K562 (cell line): Measurements from ENCODE around the gene SLC6A16. TPM values are rescaled to one million over a fixed set of nuclear protein-coding genes. Genes with fewer than 3 reads are reported as not detected.

Source experiments
- CBX1 ChIP-seq: sonication (generic); IDR thresholded peaks from 2 replicates; pipeline ENCODE4 v1.6.1; 2016; ENCODE audit warnings: antibody characterized with exemption, low read depth, mild to moderate bottlenecking
- CBX3 ChIP-seq, 2 experiments: IDR thresholded peaks; 1 replicate in 1 of 2; 2 replicates in 1 of 2; pipeline ENCODE4 v1.6.1; 2012; ENCODE audit warnings: inconsistent platforms in 2 of 2, low read length in 2 of 2, borderline replicate concordance in 1 of 2, control low read depth in 1 of 2
- CHD1 ChIP-seq: fragments of 200-600 bp; sonication (generic); IDR thresholded peaks from one replicate; pipeline ENCODE4 v1.6.1; 2012; ENCODE audit warnings: mild to moderate bottlenecking, moderate library complexity, low read length, inconsistent platforms
- CHD7 ChIP-seq: fragments of 200-600 bp; sonication (generic); IDR thresholded peaks from one replicate; pipeline ENCODE4 v1.6.1; 2012; ENCODE audit warnings: mild to moderate bottlenecking, low read depth, low read length, inconsistent platforms
- CREBBP ChIP-seq: IDR thresholded peaks from one replicate; pipeline ENCODE4 v1.6.1; 2012; ENCODE audit warnings: low read depth, mild to moderate bottlenecking, control low read depth, inconsistent platforms, low read length
- FOXP1 ChIP-seq: sonication (generic); formaldehyde crosslinking; IDR thresholded peaks from 2 replicates; pipeline ENCODE4 v1.8.0; 2022; ENCODE audit warnings: mild to moderate bottlenecking, missing genetic modification reagents
- ILF3 ChIP-seq: fragments of 450-650 bp; IDR thresholded peaks from 2 replicates; pipeline ENCODE4 v1.6.1; 2018; ENCODE audit warnings: antibody characterized with exemption, mild to moderate bottlenecking, moderate library complexity, borderline replicate concordance
- MAFG ChIP-seq: fragments of 450-650 bp; conservative IDR thresholded peaks from 2 replicates; pipeline ENCODE4 v1.6.1; 2016; ENCODE audit warnings: missing genetic modification characterization, missing compliant biosample characterization
- POLR2B ChIP-seq: fragments of 450-650 bp; IDR thresholded peaks from 2 replicates; pipeline ENCODE4 v1.6.1; 2018; ENCODE audit warnings: low read depth; ENCODE audit not compliant: partially characterized antibody
- RBFOX2 ChIP-seq: fragments of 200-400 bp; formaldehyde crosslinking; IDR thresholded peaks from 2 replicates; pipeline ENCODE4 v1.6.1; 2017; ENCODE audit warnings: low read depth, mild to moderate bottlenecking, low read length, moderate library complexity
- SRSF3 ChIP-seq: fragments of 200-400 bp; formaldehyde crosslinking; IDR thresholded peaks from 2 replicates; pipeline ENCODE4 v1.6.1; 2016; ENCODE audit warnings: mild to moderate bottlenecking, low read length, moderate library complexity; ENCODE audit not compliant: insufficient read depth
- TGIF2 ChIP-seq: sonication (generic); formaldehyde crosslinking; IDR thresholded peaks from 2 replicates; pipeline ENCODE4 v1.8.1; 2022; ENCODE audit warnings: mild to moderate bottlenecking, missing genetic modification reagents, moderate library complexity
- ZNF561 ChIP-seq: fragments of 450-650 bp; formaldehyde crosslinking; conservative IDR thresholded peaks from 2 replicates; pipeline ENCODE4 v1.4.0; 2020; ENCODE audit warnings: mild to moderate bottlenecking, moderate library complexity
- polyA plus RNA-seq, 8 experiments: library from polyadenylated mRNA; depleted of rRNA in 4 of 8; stranded (reverse) in 5 of 8; unstranded in 3 of 8; fragments of >200 nt; fragmentation: Nextera tagmentation in 2 of 8; fragmentation: Illumina TruSeq in 1 of 8; extraction: Ambion mirVana in 2 of 8; extraction: Trizol in 1 of 8; gene quantifications; 2 replicates each; pipeline versions ENCODE4 v1.2.1 to v1.2.3, GENCODE V29; 2011 to 2014; ENCODE audit warnings: inconsistent platforms in 1 of 8, missing spikeins in 1 of 8
- total RNA-seq, 7 experiments: library from RNA; depleted of rRNA in 6 of 7; stranded (reverse); fragments of >200 nt in 6 of 7; fragmentation: Illumina TruSeq in 2 of 7; extraction: Trizol in 2 of 7; gene quantifications; 2 replicates each; pipeline versions ENCODE4 v1.2.1 to v1.2.3, GENCODE V29; 2011 to 2021; ENCODE audit warnings: low replicate concordance in 1 of 7

The SLC6A16 gene
- total and polyA plus RNA-seq, 9 of the 15 experiments (the other 6 are each of a cell fraction or from before 2014, with no cell fraction given) = 0.05 to 0.95 (median 0.36) TPM

GRCh38 chr19:49362048-49362928 lies 37.3 kb upstream of the SLC6A16 start, which contains the start of gene TEAD2 (continued):
- TF ChIP-seq CHD7 (no peak), RBFOX2 (peak; percentile 78), ZNF561 (CRISPR knock-in tag) (no peak), MAFG (tag) (no peak), TGIF2 (CRISPR knock-in tag) (no peak), FOXP1 (CRISPR knock-in tag) (no peak), CBX1 (no peak), CHD1 (no peak), SRSF3 (no peak), CREBBP (no peak), POLR2B (no peak), CBX3 (IDR thresholded peaks at IDR 0.05; ENCODE audit: borderline replicate concordance in 1 of 2, low read length in 2 of 2) (no peak), ILF3 (no peak)
